GM18520 (cell line): ENCODE data around the gene HDLBP.

Experiments
- ATAC-seq: cut with Tn5 transposase; IDR thresholded peaks from one replicate; pipeline ENCODE4 v1.9.1; 2021; ENCODE audit not compliant: unreplicated experiment

Gene HDLBP

DNA sequence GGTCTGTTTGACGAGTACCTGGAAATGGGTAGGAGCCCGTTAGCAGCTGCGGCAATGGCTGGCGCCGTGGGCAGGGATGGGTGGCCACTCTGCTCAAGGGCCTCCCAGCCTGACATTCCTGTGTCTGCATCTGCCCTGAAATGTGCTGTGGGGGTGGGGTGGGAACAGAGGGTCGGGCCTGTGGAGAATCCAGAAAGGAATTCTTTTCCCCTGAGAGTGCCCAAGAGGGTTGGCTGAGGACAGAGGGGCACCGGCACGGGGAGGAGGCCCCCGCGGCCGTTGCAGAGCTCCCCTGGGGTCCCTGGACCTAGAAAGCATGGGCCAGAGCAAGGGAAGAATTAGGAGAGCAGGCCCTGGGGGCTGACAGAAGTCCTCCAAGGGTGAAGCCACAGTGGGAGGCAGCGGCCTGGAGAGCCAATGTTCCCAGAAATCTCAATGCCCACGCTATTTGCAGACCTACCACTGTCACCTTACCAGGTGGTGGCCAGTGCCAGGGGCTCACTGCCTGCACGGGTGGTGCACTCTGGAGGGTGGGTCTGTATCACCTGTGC, 99.2 kb downstream of the HDLBP start:
- ATAC-seq = no peak

GRCh38 chr2:241215421-241215820, 100.1 kb downstream of the HDLBP start:
- ATAC-seq = no peak

DNA sequence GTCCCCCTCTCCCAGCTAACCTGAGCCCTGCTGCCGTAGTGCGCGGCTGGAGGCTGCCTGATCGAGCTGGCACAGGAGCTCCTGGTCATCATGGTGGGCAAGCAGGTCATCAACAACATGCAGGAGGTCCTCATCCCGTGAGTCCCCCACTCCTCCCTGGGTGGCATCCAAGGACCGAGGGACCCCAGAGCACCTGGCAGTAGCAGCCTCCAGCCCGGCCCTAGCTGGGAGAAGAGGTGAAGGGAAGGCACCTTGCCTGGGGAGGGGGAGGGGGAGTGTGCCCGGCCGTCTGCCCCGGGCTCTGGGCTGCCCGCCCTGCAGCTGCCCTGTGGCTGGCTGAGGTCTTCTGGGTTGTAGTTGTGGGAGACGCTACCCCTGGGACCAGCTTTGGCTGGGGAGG, 100.7 kb downstream of the HDLBP start:
- ATAC-seq = no peak

DNA sequence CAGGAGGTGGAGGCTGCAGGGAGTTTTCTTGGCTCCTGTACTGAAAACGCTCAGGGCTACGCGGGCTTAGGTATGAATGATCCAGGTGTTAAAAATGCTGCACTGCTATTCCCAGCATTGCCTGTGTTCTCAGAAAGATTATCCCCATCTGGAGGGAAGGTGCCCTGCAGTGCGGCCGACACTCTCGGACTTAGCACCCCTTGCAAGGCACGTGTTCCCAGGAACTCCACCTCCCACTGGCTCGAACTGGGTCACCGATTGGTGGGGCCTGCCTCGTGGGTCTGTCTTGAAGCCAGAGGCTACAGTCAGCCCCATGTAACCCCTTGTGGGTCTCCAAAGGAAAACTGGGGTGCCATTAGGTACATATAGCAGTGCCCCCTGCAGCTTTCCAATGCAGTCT, 101.3 kb downstream of the HDLBP start:
- ATAC-seq = no peak

DNA sequence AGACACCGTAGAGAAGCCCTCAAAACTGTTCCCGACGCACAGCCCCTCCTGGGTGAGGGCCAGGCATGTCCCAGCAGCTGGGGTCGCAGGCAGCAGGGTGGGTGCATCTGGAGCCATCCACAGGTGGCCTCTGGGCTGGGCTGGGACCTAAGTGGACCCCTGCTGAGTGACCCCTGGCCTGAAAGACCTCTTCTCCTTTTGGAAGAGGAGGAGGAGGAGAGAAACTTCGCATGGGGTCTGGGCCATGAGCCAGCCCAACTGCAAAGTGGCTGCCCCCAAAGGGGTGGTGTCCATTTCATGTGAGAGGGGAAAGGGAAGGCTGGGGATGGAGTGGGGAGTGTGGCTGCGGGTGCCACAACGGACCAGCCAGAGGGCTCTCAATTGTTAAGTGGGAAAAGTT, 101.9 kb downstream of the HDLBP start:
- ATAC-seq = no peak

DNA sequence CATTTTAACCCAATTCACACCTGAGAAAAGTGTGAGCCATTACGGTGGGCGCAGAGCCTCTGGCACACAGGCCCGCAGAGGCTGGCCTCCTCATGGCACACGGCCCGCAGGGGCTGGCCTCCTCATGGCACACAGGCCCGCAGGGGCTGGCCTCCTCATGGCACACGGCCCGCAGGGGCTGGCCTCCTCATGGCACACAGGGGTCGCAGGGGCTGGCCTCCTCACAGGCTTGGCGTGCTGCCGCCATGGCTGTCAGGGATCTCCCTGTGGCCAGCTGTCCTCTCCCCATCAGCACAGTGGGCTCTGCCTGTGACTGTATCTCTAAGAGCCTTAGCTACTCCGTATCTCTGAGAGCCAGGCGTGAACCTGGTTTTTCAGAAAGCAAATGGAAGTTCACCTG, 102.4 kb downstream of the HDLBP start:
- no peak for ATAC-seq

GRCh38 chr2:241211276-241211675, 104.2 kb downstream of the HDLBP start:
- ATAC-seq = no peak

GRCh38 chr2:241209271-241209670, 106.2 kb downstream of the HDLBP start:
- no peak for ATAC-seq

DNA sequence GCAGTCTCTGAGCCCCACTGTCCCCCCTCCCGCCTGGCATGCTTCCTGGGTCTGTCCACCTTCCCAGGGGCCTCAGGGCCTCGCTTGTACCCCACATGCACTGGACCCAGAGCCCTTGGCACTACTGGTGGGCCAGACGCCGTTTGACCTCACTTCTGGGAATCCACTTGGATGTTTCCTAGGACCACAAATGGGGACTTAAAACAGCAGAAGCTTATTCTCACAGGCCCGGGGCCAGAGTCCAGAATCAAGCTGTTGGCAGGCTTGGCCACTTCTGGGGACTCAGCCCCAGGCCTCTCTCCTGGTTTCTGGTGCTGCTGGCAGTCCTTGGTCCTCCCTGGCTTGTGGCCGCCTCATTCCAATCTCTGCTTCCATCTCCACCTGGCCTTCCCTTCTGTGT, 107.4 kb downstream of the HDLBP start:
- no peak for ATAC-seq

- ATAC-seq = no peak
These were observed 107.8 kb downstream of the HDLBP start for GRCh38 chr2:241207641-241208040.

DNA sequence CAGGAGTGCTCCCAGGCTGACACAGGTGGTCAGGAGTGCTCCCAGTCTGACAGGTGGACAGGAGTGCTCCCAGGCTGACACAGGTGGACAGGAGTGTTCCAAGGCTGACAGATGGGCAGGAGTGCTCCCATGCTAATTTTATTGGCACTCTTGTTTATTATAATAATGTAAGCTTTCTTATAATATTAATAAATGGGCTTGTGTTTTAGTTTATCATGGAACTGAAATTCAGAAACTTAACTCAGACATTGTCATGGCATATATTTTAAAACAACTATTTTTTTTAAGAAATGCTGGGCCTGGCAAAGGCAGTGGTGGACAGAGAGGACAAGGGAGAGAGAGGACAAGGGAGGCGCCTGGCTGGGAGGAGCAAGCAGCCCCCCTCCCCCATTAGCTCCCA, 108.3 kb downstream of the HDLBP start:
- no peak for ATAC-seq

GRCh38 chr2:241205086-241205485, 110.4 kb downstream of the HDLBP start:
- no peak for ATAC-seq

DNA sequence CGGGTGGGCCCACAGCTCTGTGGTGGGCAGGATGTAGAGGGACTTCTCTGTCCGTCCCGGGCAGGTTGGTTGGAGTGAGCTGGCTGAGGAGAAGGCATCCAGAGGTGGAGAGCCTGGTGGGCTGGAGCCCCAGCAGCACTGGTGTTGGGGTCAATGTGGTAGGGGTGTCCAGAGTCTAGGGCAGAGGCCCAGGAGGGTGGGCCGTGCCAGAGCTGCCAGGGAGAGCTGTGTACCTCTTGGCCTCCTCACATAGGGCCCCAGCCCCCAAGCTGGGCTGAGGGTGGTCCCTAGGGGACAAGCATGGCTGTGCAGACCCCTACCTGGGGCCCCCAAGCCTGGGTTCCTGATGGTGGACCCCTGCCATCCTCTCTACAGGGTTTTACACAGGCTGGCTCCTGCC, 111.0 kb downstream of the HDLBP start:
- ATAC-seq = no peak

DNA sequence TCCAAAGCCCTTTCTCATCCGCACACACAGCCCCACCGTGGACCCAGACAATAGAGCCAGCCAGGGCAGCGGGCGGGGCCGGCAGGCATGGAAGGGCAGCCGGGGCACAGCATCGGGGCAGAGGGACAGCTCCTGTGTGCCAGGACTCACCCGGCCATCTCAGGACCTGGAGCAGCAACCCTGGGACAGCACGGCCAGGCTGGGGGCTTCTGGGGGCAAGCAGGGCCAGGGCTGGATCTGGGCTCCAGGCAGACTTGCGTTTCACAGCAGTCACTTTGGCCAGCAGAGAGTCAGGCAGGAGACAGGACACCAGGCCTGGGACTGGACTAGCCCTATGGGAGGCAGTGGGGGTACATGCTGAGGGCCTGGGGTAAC, 111.5 kb downstream of the HDLBP start:
- ATAC-seq = no peak

GRCh38 chr2:241203218-241204009, 112.1 kb downstream of the HDLBP start:
- no peak for ATAC-seq

DNA sequence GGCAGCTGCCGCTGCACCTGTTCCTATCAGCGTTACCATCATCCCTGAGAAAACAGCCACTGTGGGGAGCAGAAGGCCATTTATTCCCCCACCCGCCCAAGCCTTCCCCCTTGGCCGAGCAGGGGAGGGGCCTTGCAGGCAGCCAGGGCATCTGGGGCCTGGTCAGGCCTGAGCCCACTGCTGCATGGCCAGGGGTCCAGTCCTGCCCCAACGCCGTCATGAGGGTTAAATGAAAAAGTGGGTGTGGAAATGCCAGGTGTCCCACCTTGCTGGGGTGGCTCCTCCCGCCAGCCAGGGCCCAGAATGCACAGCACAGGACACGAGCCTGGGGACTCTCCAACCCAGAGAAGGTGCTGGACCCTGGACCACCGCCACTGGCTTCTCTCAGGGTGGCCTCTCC, 112.8 kb downstream of the HDLBP start:
- ATAC-seq = no peak

DNA sequence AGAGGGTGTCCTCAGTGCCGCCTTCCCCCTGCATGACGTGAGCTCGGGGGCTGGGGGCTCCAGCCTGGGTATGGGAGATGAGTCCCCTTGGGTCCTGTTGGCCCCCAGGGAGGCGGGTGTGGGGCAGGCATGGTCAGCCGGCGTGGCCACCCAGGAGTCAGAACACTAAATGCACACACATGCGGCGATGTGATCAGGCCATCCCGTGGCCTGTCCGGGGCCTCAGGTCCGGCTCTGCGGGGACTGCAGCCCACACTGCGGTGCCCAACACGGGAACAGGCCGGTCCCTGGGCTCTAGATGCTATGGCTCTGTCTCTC, 113.2 kb downstream of the HDLBP start:
- ATAC-seq = no peak

DNA sequence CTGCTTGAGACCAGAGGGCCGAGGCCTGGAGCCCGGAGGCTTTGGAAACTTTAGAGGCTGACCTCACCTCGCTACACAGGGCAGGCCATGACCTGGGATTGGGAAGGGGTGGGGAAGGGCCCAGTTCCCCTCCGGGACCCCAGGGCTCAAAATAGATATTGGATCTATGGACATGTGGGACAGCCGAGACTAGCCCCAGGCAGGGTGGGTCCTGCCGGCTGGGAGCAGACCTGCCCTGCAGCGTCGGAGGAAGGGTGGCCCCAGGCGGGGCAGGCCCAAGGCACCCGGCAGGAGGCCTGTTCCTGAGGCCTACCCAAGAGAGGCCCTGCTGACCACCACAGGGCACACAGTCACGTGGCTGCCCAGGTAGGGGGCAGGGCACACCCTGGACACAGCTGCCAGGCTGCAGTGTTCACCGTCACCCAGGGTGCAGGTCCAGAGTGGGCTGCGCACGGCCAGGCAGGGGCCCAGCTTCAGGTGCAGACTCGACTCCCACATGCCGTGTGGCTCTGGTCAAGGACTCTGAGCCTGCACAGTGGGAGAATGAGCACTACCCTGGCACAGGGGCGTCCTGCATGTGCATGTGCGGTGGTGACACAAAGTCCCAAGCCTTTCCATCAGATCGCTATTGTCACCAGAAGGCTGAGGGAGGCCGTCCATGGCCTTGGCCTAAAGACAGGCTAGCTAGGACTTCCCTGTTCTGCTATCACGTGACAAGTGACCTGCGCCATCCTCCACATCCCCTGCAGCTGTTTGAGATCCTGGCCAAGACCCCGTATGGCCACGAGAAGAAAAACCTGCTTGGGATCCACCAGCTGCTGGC, 113.8 kb downstream of the HDLBP start:
- ATAC-seq = no peak

- no peak for ATAC-seq
These were observed 114.6 kb downstream of the HDLBP start for GRCh38 chr2:241200822-241201395.

DNA sequence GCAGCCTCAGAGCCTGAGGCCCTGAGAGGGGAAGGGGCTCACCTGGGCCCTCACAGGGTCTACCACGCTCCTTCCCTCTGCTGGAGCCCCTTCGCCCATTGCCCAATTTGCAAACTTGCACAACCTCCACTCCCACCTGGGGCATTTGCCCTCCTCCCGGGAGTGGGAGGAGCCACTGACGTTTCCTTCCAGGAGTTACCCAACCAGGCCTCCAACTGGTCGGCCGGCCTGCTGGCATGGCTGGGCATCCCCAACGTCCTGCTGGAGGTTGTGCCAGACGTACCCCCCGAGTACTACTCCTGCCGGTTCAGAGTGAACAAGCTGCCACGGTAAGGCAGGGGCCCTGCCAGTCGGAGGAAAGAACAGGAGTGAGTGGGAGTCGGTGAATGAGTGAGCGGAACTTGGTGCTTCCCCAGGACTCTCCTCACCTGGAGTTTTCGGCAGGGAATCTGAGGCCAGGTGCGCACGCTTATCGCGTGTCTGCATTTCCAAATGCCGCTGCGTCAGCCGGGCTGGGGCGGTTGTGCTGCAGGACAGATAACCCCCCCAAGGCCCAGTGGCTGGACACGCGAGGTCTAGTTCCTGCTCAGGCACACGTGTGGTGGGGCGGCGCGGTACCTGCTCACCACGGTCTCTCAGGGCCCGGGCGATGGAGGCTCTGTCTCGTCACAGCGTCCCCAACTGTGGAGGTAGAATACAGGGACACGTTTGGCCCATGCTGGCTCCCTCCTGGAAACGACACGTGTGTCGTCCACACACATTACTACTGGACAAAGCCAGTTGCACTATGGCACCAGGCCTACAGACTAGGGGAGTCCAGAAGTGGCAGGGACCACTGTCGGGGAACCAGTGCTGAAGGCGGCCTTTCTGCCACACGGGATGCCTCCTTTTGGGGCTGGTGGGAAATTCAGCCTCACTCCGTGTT, 115.3 kb downstream of the HDLBP start:
- no peak for ATAC-seq

DNA sequence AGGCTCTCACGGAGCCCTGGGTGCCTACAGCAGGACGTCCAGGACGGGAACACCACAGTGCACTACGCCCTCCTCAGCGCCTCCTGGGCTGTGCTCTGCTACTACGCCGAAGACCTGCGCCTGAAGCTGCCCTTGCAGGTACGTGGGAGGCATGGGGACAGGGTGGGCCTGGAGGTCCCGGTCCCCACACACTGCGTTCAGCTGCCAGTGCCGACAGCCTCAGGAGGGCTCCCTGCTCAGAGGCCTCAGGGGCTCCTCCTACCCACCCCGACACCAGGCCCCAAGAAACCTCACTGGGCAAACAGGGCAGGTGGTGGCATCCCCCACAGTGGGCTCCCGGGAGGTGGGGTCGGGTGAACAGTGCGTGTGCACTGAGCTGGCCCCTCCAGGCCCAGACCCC, 116.2 kb downstream of the HDLBP start:
- no peak for ATAC-seq
